ENCODE data around the gene ZDHHC11B.

- TF ChIP-seq CTCF (conservative IDR thresholded peaks at IDR 0.05 in 1 of 2, IDR thresholded peaks at IDR 0.05 in 1 of 2; ENCODE audit: low read depth in 1 of 2, low read length in 2 of 2), result no peak
- TF ChIP-seq EZH2 (IDR thresholded peaks at IDR 0.05; ENCODE audit: low read length, missing control alignments), result no peak
Observed at GRCh38 chr5:775961-776861, 8.3 kb downstream of the ZDHHC11B start.
